Lower leg skin (tissue), 3 donors: ENCODE data around the gene GPN2.

Experiments
- CTCF ChIP-seq, 3 donors: fragments of 450-650 bp; IDR thresholded peaks; one replicate each; pipeline ENCODE4 v1.5.1; 2016; ENCODE audit warnings: antibody characterized with exemption in 3 of 3, mild to moderate bottlenecking in 3 of 3, moderate library complexity in 2 of 3
- POLR2A ChIP-seq, 2 donors: fragments of 450-650 bp; IDR thresholded peaks; one replicate each; pipeline ENCODE4 v1.6.1; 2016 to 2017; ENCODE audit warnings: antibody characterized with exemption in 2 of 2, mild to moderate bottlenecking in 1 of 2, moderate library complexity in 1 of 2

GRCh38 chr1:26890467-26890796, 349 bp upstream of the GPN2 start:
- TF ChIP-seq CTCF (IDR thresholded peaks at IDR 0.05) (no peak), POLR2A (IDR thresholded peaks at IDR 0.05) (no peak)
